NK-92 treated with Interleukin-12 subunit alpha and Interleukin-12 subunit beta, amount 100 ng/mL, for 24 hours (cell line): ENCODE data around the gene RNPEP.
"Not testable (repeated sequence)": the region's sequence is repeated elsewhere in the genome, so short reads cannot be mapped to it uniquely, and the experiment has no call there.

Source experiments
- DNase-seq: peaks from one replicate; lab custom pipeline; 2025; lab: John Stamatoyannopoulos, UW

The RNPEP gene

GRCh38 chr1:202036595-202037387 lies 54.3 kb downstream of the RNPEP start:
- DNase-seq: no peak

- no peak for DNase-seq
These were observed 55.4 kb downstream of the RNPEP start for GRCh38 chr1:202037706-202038296.

DNA sequence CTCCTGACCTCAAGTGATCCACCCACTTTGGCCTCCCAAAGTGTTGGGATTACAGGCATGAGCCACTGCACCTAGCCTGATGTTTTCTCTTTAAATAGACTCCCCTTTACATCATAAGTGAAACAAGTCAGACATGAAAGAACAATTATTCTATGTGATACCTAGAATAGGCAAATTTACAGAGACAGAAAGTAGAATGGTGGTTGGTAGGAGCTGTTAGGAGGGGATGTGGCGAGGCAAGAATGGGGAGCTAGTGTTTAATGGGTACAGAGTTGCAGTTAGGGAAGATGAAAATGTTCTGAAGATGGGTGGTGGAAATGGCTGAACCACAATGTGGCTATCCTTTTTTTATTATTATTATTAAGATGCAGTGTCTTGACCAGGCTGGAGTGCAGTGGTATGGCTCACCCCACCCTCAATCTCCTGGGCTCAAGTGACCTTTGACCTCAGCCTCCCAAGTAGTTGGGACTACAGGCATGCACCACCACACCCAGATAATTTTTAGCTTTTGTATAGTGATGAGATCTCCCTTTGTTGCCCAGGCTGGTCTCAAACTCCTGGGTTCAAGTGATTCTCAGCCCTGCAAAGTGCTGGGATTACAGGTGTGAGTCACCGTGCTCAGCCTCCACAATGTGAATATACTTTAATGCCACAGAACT lies 56.4 kb downstream of the RNPEP start:
- no peak for DNase-seq

GRCh38 chr1:202045705-202046104 lies 63.3 kb downstream of the RNPEP start:
- no peak for DNase-seq

GRCh38 chr1:202046227-202046626 lies 63.8 kb downstream of the RNPEP start:
- no peak for DNase-seq

DNA sequence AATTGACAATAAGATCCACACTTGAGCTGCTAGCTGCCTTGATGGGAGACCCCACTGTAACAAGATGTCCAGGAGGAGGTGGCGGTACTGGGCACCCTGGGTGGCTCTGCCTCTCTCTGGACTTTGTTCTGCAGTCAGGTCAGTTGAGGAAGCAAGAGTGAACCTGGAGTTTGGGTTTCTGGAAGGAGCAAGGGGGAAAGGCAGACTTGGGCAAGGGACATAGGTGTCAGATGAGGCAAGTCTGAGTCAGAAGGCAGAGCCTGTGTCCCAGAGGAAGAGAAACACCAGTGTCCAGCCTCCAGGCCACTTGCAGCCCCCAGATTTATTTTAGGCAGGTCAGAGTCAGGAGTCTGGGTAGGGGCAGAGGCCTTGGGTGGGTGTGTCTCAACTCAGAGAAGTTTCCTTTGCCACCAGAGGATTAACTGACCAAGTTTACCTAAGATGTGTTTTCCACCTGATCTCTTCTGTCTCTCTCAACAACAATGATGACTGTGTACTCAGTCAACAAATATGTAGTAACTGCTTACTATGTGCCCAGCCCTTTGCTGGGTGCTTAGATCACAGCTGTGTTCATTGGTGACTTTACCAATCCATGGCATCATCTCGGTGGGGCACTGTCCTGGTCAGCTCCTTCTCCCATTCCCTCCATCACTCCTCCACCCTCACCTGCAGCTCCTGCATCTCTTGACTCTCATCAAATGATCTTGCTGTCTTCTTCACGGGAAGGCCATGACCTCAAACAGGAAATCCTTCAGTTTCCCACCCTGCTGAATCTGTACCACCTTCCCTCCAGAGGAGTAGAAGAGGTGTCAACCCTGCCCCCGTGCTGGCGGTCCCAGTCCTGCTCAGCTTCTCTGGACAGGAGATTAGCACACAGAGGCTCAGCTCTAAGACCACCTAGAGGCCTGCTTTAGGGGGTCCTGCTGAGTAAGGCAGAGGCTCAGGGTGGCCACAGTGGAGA lies 64.6 kb downstream of the RNPEP start:
- no peak for DNase-seq

- no peak for DNase-seq
These were observed 65.5 kb downstream of the RNPEP start for GRCh38 chr1:202047977-202048376.

- no peak for DNase-seq
These were observed 66.7 kb downstream of the RNPEP start for GRCh38 chr1:202049129-202049528.

DNA sequence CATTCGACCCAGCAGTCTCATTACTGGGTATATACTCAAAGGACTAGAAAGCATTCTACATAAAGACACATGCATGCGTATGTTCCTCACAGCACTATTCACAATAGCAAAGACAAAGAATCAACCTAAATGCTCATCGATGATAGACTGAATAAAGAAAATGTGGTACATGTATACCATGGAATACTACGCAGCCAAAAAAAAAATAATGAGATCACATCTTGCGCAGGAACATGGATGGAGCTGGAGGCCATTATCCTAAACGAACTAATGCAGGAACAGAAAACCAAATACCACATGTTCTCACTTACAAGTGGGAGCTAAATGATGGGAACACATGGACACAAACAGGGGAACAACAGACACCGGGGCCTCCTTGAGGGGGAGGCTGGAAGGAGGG lies 71.6 kb downstream of the RNPEP start:
- no peak for DNase-seq

DNA sequence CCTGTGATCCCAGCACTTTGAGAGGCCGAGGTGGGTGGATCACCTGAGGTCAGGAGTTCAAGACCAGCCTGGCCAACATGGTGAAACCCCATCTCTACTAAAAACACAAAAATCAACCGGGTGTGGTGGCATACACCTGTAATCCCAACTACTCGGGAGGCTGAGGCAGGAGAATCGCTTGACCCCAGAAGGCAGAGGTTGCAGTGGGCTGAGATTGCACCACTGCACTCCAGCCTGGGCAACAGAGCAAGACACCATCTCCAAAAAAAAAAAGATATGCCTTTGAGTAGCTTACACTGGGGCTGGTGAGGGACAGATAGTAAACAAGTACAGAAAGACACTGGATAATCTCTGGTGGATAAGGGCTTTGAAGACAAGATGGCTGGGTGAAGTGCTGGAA lies 72.2 kb downstream of the RNPEP start:
- not testable (repeated sequence) for DNase-seq
